Forelimb muscle (tissue), 1 donor: Measurements from ENCODE around the gene SPDYE2B. TPM values are rescaled to one million over a fixed set of nuclear protein-coding genes. Genes with fewer than 3 reads are reported as not detected.
"Not testable (repeated sequence)": the region's sequence is repeated elsewhere in the genome, so short reads cannot be mapped to it uniquely, and the experiment has no call there.

ENCODE experiments used
- DNase-seq: peaks from one replicate; pipeline ENCODE4 v3.0.0-alpha.2; 2013; ENCODE audit warnings: low read depth
- polyA plus RNA-seq: library from polyadenylated mRNA; unstranded; fragments of 120-200 nt; gene quantifications from one replicate; pipeline ENCODE4 v1.2.1, GENCODE V29; 2013; ENCODE audit not compliant: insufficient read length

Gene SPDYE2B
- polyA plus RNA-seq, 1 donor, result 2.7 TPM

GRCh38 chr7:102698962-102699750 lies 49.0 kb downstream of the SPDYE2B start:
- DNase-seq, result not testable (repeated sequence)

Other genes with a start within 250 kb of the SPDYE2B start
- 7.4 TPM for gene ORAI2, start 216.7 kb upstream of the SPDYE2B start, polyA plus RNA-seq
- 7.9 TPM for gene ALKBH4, start 185.5 kb upstream of the SPDYE2B start, polyA plus RNA-seq
- gene LRWD1, start 185.3 kb upstream of the SPDYE2B start, polyA plus RNA-seq, result 10.2 TPM
- 28.0 TPM for gene POLR2J, start 171.4 kb upstream of the SPDYE2B start, polyA plus RNA-seq
- gene RASA4B, start 132.5 kb upstream of the SPDYE2B start, polyA plus RNA-seq, result 20.7 TPM
- gene UPK3BL2, start 106.6 kb upstream of the SPDYE2B start, polyA plus RNA-seq, result 13.4 TPM
- gene SPDYE2, start 99.1 kb upstream of the SPDYE2B start, polyA plus RNA-seq, result 7.4 TPM
- gene POLR2J3, start 77.7 kb upstream of the SPDYE2B start, polyA plus RNA-seq, result 60.3 TPM
- gene RASA4, start 33.6 kb upstream of the SPDYE2B start, polyA plus RNA-seq, result 38.6 TPM
- 9.8 TPM for gene UPK3BL1, start 7.5 kb upstream of the SPDYE2B start, polyA plus RNA-seq
- gene POLR2J2, start 21.3 kb downstream of the SPDYE2B start, polyA plus RNA-seq, result 2.7 TPM
- 5.1 TPM for gene FAM185A, start 98.7 kb downstream of the SPDYE2B start, polyA plus RNA-seq